HG03342 (cell line): ENCODE measurements around the gene SERPINB12.
A peak's percentile ranks its signal among the peaks of the same experiment; 100 is the strongest.

Source experiments
- ATAC-seq: cut with Tn5 transposase; IDR thresholded peaks from one replicate; pipeline ENCODE4 v1.9.1; 2021; ENCODE audit warnings: mild to moderate bottlenecking, moderate library complexity; ENCODE audit not compliant: unreplicated experiment

Gene SERPINB12

DNA sequence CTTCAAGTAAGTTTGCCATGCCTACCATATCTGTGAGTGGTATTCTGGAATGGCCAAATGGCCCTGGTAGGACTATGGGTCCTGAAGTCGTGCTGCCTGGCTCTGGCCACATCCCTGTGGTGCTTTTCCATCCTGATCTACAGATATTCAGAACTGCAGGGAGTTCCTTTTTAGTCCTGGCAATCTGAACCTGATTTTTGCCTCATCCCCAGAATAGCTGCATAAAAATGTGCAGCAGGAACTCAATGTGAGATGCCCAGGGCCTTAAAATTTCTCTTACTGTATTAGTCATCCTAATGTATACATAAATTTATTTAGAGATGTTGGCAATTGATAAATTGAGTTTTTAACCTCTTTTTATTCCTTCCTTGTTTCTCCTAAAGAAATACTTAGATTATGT is 50.3 kb downstream of the SERPINB12 start:
- ATAC-seq, result no peak

GRCh38 chr18:63596964-63597363 is 54.8 kb downstream of the SERPINB12 start:
- ATAC-seq, result no peak

GRCh38 chr18:63603355-63603754 is 61.2 kb downstream of the SERPINB12 start:
- ATAC-seq, result no peak

- ATAC-seq, result peak; percentile 92
Observed at GRCh38 chr18:63603772-63604171, 61.6 kb downstream of the SERPINB12 start.

DNA sequence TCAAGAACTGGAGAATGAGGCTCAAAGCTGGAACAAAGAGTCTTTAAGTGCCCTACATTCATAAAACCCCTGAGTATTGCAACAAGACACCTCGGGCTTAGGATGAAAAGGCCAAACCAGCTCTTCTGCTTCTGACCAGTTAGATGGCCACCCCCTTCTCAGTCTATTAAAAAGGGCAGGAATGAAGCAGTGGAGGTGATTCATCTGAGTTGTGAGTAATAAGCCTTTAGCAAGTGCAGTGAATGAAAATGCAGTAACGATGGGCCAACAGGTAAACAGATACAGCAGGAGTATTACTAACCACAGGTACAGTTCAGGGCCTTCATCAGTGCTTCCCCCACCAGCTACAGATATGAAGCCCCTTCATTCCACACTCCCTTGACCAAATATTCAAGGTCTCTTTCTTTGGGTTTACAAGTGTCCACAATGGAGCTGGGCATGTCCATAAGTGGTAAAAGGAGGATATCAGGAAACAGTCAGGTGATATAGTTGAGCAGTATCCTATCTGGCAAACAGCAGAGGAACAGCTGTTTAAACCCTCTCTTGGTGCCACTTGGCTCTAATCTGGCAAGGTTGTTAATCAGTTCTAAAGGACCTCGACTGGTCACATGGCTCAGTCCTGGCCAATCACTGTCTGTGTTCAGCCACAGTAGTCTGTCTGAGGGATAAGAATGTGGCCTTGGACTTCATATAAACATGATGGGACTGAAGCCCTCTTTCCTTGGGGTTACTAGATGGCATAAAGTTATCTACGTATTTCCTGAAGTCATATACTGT is 62.8 kb downstream of the SERPINB12 start:
- no peak for ATAC-seq

DNA sequence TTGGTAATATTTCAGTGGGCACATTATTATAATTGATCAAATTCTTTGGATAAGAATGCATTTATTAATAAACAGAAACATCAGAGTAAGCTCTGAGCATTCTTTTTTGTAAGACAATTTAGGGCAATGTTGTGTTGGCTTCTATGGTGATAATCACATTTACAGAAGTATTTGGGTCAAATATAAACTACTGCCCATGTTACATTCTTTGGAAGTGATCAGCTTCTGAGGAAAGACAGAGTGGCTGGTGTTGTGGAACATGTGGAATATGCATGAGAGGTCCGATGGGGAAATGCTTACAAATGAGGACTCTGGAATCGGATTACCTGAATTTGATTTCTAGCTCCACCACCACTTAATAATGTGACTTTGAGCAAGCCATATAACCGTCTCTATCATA is 64.4 kb downstream of the SERPINB12 start:
- ATAC-seq, result no peak

- no peak for ATAC-seq
Observed at GRCh38 chr18:63613420-63613819, 71.3 kb downstream of the SERPINB12 start.

DNA sequence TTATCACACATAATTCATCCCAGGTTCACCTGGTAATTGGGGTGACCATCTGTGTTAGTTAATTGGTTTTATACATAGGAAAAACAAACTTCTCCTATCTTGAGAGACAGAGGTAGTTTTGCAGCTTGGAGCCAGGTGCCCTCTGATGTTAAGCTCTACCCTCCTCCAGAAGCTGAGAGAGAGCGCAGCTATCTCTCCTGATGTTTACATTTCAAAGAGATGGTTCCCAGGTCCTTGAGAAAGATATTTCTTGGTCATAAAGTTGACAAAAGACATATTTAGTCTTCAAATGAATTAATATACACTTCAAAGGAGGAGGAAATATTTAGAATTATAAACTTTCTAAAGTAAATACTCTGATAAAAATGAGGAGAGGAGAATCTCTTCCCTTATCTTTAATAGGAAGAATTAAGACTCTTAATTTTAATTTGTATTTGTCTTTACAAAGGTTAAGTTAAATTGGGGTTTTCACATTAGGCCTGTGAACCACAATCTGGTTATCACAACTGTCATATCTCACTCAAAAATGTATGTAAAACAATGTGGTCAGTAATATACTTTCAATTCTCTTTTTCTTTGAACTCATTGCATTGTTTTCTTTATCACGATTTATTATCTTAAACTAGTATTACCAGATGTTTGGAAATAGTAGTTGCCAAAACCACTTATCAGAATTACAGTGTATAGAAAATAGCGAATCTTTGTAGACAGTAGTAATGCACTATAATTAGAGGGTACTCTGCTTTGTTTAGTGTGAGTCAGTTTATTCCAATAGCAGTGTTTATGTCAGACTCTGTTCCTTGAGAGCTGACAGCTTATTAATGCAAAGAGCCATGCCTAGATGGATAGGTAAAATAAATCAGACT is 75.1 kb downstream of the SERPINB12 start:
- peak; percentile 86 for ATAC-seq

- no peak for ATAC-seq
Observed at GRCh38 chr18:63617915-63618234, 75.7 kb downstream of the SERPINB12 start.
